SH-SY5Y (cell line): Measurements from ENCODE around the gene RTP5.

Source experiments
- GATA2 ChIP-seq: IDR thresholded peaks from 2 replicates; pipeline ENCODE4 v1.6.1; 2011; ENCODE audit warnings: mild to moderate bottlenecking, low read depth, low read length
- GATA3 ChIP-seq: IDR thresholded peaks from 2 replicates; pipeline ENCODE4 v1.6.1; 2011; ENCODE audit warnings: low read depth, mild to moderate bottlenecking, low read length, moderate library complexity

- TF ChIP-seq GATA2 (no peak), GATA3 (no peak)
Observed at GRCh38 chr2:241864168-241864849, 5.2 kb upstream of the RTP5 start.
